Measurements from ENCODE around the gene MARCHF5. TPM values are rescaled to one million over a fixed set of nuclear protein-coding genes. Genes with fewer than 3 reads are reported as not detected.

MARCHF5 gene
- total and polyA plus RNA-seq, 2 donors (not counting 3 experiments of a cell fraction or from before 2014, with no cell fraction given): 23.4 to 48.0 TPM

Small RNA genes within 50 kb of the gene (small RNA-seq; reads per million reads assigned to genes)
- gene RF00019 (ENCODE audit: insufficient read depth, insufficient read length, low read depth, low replicate concordance) (not detected), gene RNY3P12 (ENCODE audit: insufficient read depth, insufficient read length, low read depth, low replicate concordance) (not detected)

Other genes starting within 250 kb of the MARCHF5 start
- gene CPEB3, start 89 bp upstream of the MARCHF5 start, total RNA-seq: 2.2 and 2.3 TPM in 2 replicates
- 0.60 and 0.80 TPM in 2 replicates for gene CPEB3, start 89 bp upstream of the MARCHF5 start, polyA plus RNA-seq

Data from endothelial cell of umbilical vein (primary cell).